Measurements from ENCODE around the gene ATP10A. TPM values are rescaled to one million over a fixed set of nuclear protein-coding genes. Genes with fewer than 3 reads are reported as not detected.

Gene ATP10A
- total RNA-seq, 1 donor from 2014 or later = 5.7 TPM

GRCh38 chr15:25683415-25683814, 179.7 kb downstream of the ATP10A start:
- ATAC-seq = no peak
- DNase-seq (ENCODE audit: low spot score) = no peak
- intact Hi-C loops (cut with DNase I) = no loop called here

- no peak for DNase-seq (ENCODE audit: low spot score)
- peak; percentile 18 for ATAC-seq
Measured at GRCh38 chr15:25682340-25682739, 180.8 kb downstream of the ATP10A start.

GRCh38 chr15:25680686-25681025, 182.5 kb downstream of the ATP10A start:
- intact Hi-C loops (cut with DNase I) = no loop called here
- DNase-seq (ENCODE audit: low spot score) (no peak), ATAC-seq (no peak)

More at GRCh38 chr15:25682340-25682739, 180.8 kb downstream of the ATP10A start:
- intact Hi-C loops (cut with DNase I) = no loop called here

- intact Hi-C loops (cut with DNase I) = no loop called here
- ATAC-seq (no peak), DNase-seq (ENCODE audit: low spot score) (no peak)
Measured at GRCh38 chr15:25679964-25680685, 183.0 kb downstream of the ATP10A start.

- intact Hi-C loops (cut with DNase I) = no loop called here
- no peak for ATAC-seq
Measured at GRCh38 chr15:25679492-25679891, 183.6 kb downstream of the ATP10A start.

GRCh38 chr15:25678500-25678855, 184.6 kb downstream of the ATP10A start:
- no peak for ATAC-seq
- DNase-seq (ENCODE audit: low spot score) = no peak
- intact Hi-C loops (cut with DNase I) = no loop called here

More at GRCh38 chr15:25679492-25679891, 183.6 kb downstream of the ATP10A start:
- DNase-seq (ENCODE audit: low spot score) = no peak

- DNase-seq (ENCODE audit: low spot score) (no peak), ATAC-seq (no peak)
- intact Hi-C loops (cut with DNase I) = no loop called here
Measured at GRCh38 chr15:25677719-25678499, 185.2 kb downstream of the ATP10A start.

GRCh38 chr15:25676070-25676469, 187.1 kb downstream of the ATP10A start:
- ATAC-seq = no peak
- DNase-seq (ENCODE audit: low spot score) = no peak
- intact Hi-C loops (cut with DNase I) = no loop called here

- peak; percentile 14 for ATAC-seq
- intact Hi-C loops (cut with DNase I) = no loop called here
- no peak for DNase-seq (ENCODE audit: low spot score)
Measured at GRCh38 chr15:25675396-25675795, 187.7 kb downstream of the ATP10A start.

GRCh38 chr15:25674913-25675312, 188.2 kb downstream of the ATP10A start:
- intact Hi-C loops (cut with DNase I) = no loop called here
- ATAC-seq (peak; percentile 83), DNase-seq (ENCODE audit: low spot score) (no peak)

- ATAC-seq = no peak
- intact Hi-C loops (cut with DNase I) = no loop called here
- no peak for DNase-seq (ENCODE audit: low spot score)
Measured at GRCh38 chr15:25673972-25674371, 189.2 kb downstream of the ATP10A start.

- intact Hi-C loops (cut with DNase I) = no loop called here
- DNase-seq (ENCODE audit: low spot score) = no peak
- ATAC-seq = no peak
Measured at GRCh38 chr15:25673351-25673750, 189.8 kb downstream of the ATP10A start.

- DNase-seq (ENCODE audit: low spot score) (no peak), ATAC-seq (no peak)
- intact Hi-C loops (cut with DNase I) = no loop called here
Measured at GRCh38 chr15:25671132-25671531, 192.0 kb downstream of the ATP10A start.

GRCh38 chr15:25670621-25671020, 192.5 kb downstream of the ATP10A start:
- ATAC-seq (no peak), DNase-seq (ENCODE audit: low spot score) (no peak)
- intact Hi-C loops (cut with DNase I) = no loop called here

- DNase-seq (ENCODE audit: low spot score) = peak; percentile 66
- intact Hi-C loops (cut with DNase I) = no loop called here
Measured at GRCh38 chr15:25670025-25670554, 193.0 kb downstream of the ATP10A start.

GRCh38 chr15:25668901-25669300, 194.2 kb downstream of the ATP10A start:
- ATAC-seq = no peak
- no peak for DNase-seq (ENCODE audit: low spot score)
- intact Hi-C loops (cut with DNase I) = no loop called here

More at GRCh38 chr15:25670025-25670554, 193.0 kb downstream of the ATP10A start:
- ATAC-seq = peak; percentile 85

- intact Hi-C loops (cut with DNase I) = no loop called here
- ATAC-seq (no peak), DNase-seq (ENCODE audit: low spot score) (no peak)
Measured at GRCh38 chr15:25668236-25668795, 194.8 kb downstream of the ATP10A start.

- DNase-seq (ENCODE audit: low spot score) (no peak), ATAC-seq (no peak)
- intact Hi-C loops (cut with DNase I) = no loop called here
Measured at GRCh38 chr15:25667829-25668228, 195.3 kb downstream of the ATP10A start.

GRCh38 chr15:25665913-25666312, 197.2 kb downstream of the ATP10A start:
- intact Hi-C loops (cut with DNase I) = no loop called here
- ATAC-seq (no peak), DNase-seq (ENCODE audit: low spot score) (no peak)

GRCh38 chr15:25664761-25665160, 198.4 kb downstream of the ATP10A start:
- intact Hi-C loops (cut with DNase I) = no loop called here
- no peak for ATAC-seq
- no peak for DNase-seq (ENCODE audit: low spot score)

Measured in sciatic nerve (tissue), 2 donors.